SK-N-SH treated with all-trans-retinoic acid at 6 μM for 48 hours (cell line): ENCODE results near the gene CABP7.

ENCODE experiments used
- ZFP3 ChIP-seq: fragments of 250-450 bp; sonication (Bioruptor Pico); IDR thresholded peaks from 2 replicates; pipeline ENCODE4 v1.5.0; 2020; ENCODE audit warnings: mild to moderate bottlenecking, moderate library complexity
- ZFP30 ChIP-seq: fragments of 450-650 bp; formaldehyde crosslinking; IDR thresholded peaks from 2 replicates; pipeline ENCODE4 v1.5.0; 2022; ENCODE audit warnings: mild to moderate bottlenecking, moderate library complexity

DNA sequence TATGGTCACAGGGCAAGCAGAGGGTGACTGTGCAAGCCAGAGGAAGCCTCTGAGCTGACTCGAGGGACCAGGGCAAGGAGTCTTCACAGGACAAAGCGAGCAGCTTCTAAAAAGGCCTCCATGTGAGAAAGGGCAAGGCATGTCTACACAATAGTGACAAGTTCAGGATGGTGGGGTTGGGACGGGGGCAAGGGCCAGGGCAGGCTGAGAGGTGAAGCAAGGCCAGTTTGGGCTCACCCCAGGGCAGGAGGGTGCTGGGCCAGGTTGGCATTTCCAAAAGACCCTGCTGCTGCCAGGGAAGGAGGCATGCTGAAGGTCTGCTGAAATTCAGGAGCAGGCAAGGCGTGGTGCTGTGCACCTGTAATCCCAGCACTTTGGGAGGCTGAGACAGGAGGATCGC lies 12.3 kb upstream of the CABP7 start:
- TF ChIP-seq ZFP30 (CRISPR knock-in tag): no peak
- no peak for TF ChIP-seq ZFP3
